Fibroblast of pulmonary artery (primary cell): Measurements from ENCODE around the gene CDADC1.
A peak's percentile ranks its signal among the peaks of the same experiment; 100 is the strongest.

ENCODE experiments used
- DNase-seq: peaks from one replicate; pipeline ENCODE4 v3.0.0-alpha.2; 2010; ENCODE audit warnings: low read depth
- H3K4me3 ChIP-seq: replicated peaks from 2 replicates; pipeline ENCODE4 v1.5.1; 2011; ENCODE audit warnings: low read depth, mild to moderate bottlenecking, control low read depth, low read length, moderate library complexity
- TF ChIP-seq, protein P1 (sequence below): IDR thresholded peaks from 2 replicates; pipeline ENCODE4 v1.5.1; 2011; ENCODE audit warnings: mild to moderate bottlenecking, control low read depth, low read length, inconsistent platforms; ENCODE audit errors: missing control alignments

The CDADC1 gene

GRCh38 chr13:49298903-49299605 is 51.3 kb downstream of the CDADC1 start:
- DNase-seq: no peak
- TF ChIP-seq, protein P1, sequence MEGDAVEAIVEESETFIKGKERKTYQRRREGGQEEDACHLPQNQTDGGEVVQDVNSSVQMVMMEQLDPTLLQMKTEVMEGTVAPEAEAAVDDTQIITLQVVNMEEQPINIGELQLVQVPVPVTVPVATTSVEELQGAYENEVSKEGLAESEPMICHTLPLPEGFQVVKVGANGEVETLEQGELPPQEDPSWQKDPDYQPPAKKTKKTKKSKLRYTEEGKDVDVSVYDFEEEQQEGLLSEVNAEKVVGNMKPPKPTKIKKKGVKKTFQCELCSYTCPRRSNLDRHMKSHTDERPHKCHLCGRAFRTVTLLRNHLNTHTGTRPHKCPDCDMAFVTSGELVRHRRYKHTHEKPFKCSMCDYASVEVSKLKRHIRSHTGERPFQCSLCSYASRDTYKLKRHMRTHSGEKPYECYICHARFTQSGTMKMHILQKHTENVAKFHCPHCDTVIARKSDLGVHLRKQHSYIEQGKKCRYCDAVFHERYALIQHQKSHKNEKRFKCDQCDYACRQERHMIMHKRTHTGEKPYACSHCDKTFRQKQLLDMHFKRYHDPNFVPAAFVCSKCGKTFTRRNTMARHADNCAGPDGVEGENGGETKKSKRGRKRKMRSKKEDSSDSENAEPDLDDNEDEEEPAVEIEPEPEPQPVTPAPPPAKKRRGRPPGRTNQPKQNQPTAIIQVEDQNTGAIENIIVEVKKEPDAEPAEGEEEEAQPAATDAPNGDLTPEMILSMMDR: no peak
- H3K4me3 ChIP-seq: no peak overlapping the region

DNA sequence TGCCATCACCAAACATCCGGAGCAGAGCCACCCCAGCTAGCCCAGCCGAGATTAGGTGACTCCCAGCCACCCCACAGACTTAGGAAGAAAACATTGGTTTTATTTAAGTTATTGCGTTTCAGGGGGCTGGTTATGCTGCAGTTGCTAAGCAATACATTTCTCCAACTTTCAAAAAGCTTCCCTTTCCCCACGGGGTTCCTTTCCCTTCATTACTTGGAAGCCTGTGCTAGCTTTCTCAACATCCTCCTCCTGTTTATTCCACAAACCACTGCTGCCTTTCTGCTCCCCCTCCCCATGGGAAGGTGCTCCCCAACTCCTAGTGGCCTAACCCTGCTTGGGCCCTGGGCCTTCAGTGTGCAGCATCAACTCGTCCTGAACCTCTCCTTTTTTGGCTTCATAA is 52.6 kb downstream of the CDADC1 start:
- TF ChIP-seq, protein P1: no peak
- no peak overlapping the region for H3K4me3 ChIP-seq
- no peak for DNase-seq

GRCh38 chr13:49300739-49301589 is 53.2 kb downstream of the CDADC1 start:
- peak overlapping the region; percentile 34 for H3K4me3 ChIP-seq
- TF ChIP-seq, protein P1: peak; percentile 86
- DNase-seq: peak; percentile 81

DNA sequence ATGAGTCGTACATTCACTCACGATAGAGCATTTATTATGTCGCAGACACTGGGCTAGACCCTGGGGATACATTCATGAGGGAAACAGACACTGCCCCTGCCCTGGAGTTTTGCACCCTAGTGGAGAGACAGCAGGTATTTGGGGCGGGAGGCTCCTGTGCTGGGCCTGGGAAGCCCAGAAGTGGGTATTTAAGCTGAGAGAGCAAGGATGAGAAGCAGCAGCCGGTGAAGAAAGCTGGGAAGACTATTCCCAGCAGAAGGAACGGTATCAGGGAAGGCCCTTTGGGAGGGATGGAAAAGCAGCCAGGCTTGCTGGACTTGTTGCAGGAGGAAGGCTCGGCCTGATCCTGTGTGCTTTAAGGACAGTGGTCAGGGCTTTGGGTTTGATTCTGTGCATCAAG is 54.5 kb downstream of the CDADC1 start:
- no peak overlapping the region for H3K4me3 ChIP-seq
- DNase-seq: no peak
- TF ChIP-seq, protein P1: no peak

DNA sequence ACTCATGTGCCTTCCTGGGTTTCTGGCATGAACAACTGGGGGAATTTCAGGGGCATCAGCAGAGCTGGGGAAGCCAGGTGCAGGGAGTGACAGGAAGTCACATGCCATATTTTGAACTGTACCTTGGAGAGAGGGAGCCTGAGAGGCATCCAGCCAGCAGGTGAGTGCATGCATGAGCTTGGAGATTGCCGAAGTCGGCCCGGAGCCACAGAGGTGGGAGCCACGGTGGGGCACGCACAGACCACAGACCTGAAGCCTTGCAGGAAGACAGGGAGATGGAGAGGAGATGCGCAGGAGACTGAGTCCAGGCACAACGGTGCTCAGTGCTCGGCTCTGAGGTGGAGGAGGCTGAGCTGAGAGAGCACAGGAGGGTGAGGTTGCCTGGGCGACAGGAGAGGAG is 55.1 kb downstream of the CDADC1 start:
- no peak overlapping the region for H3K4me3 ChIP-seq
- no peak for DNase-seq
- TF ChIP-seq, protein P1: no peak

- no peak for DNase-seq
- no peak overlapping the region for H3K4me3 ChIP-seq
- TF ChIP-seq, protein P1: no peak
These were observed 56.0 kb downstream of the CDADC1 start for GRCh38 chr13:49303533-49304252.
